Measurements from ENCODE around the gene TNF. TPM values are rescaled to one million over a fixed set of nuclear protein-coding genes. Genes with fewer than 3 reads are reported as not detected.

The TNF gene
- total RNA-seq, 1 donor from 2014 or later: not detected

GRCh38 chr6:31572041-31572911 lies 3.1 kb upstream of the TNF start, which contains the start of gene LTA:
LTA (plus strand) TSS chr6:31572289; CDS start chr6:31572743, 454 bp downstream.
- H3K4me3 ChIP-seq: no peak within 1 kb of the TSS

DNA sequence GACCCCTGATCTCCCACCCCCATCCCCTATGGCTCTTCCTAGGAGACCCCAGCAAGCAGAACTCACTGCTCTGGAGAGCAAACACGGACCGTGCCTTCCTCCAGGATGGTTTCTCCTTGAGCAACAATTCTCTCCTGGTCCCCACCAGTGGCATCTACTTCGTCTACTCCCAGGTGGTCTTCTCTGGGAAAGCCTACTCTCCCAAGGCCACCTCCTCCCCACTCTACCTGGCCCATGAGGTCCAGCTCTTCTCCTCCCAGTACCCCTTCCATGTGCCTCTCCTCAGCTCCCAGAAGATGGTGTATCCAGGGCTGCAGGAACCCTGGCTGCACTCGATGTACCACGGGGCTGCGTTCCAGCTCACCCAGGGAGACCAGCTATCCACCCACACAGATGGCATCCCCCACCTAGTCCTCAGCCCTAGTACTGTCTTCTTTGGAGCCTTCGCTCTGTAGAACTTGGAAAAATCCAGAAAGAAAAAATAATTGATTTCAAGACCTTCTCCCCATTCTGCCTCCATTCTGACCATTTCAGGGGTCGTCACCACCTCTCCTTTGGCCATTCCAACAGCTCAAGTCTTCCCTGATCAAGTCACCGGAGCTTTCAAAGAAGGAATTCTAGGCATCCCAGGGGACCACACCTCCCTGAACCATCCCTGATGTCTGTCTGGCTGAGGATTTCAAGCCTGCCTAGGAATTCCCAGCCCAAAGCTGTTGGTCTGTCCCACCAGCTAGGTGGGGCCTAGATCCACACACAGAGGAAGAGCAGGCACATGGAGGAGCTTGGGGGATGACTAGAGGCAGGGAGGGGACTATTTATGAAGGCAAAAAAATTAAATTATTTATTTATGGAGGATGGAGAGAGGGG lies 1.9 kb upstream of the TNF start:
- Histone ChIP-seq H3K27me3 (no peaks in the 10 kb centered on the region), H3K9me3 (no peaks in the 10 kb centered on the region), H3K36me3 (no peaks in the 10 kb centered on the region), H3K27ac (no peak overlapping the region), H3K4me1 (no peaks in the 10 kb centered on the region), H3K4me3 (no peak overlapping the region)
- no peak for DNase-seq (ENCODE audit: extremely low spot score in 2 of 2)
- TF ChIP-seq POLR2AphosphoS5 (IDR thresholded peaks at IDR 0.05; ENCODE audit: insufficient read depth in 1 of 2, low read depth in 1 of 2): no peak
- TF ChIP-seq, protein P1, sequence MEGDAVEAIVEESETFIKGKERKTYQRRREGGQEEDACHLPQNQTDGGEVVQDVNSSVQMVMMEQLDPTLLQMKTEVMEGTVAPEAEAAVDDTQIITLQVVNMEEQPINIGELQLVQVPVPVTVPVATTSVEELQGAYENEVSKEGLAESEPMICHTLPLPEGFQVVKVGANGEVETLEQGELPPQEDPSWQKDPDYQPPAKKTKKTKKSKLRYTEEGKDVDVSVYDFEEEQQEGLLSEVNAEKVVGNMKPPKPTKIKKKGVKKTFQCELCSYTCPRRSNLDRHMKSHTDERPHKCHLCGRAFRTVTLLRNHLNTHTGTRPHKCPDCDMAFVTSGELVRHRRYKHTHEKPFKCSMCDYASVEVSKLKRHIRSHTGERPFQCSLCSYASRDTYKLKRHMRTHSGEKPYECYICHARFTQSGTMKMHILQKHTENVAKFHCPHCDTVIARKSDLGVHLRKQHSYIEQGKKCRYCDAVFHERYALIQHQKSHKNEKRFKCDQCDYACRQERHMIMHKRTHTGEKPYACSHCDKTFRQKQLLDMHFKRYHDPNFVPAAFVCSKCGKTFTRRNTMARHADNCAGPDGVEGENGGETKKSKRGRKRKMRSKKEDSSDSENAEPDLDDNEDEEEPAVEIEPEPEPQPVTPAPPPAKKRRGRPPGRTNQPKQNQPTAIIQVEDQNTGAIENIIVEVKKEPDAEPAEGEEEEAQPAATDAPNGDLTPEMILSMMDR (IDR thresholded peaks at IDR 0.05): no peak
- no peak for TF ChIP-seq POLR2A (IDR thresholded peaks at IDR 0.05)
- intact Hi-C loops (cut with DNase I): no loop called here

More at GRCh38 chr6:31572041-31572911, 3.1 kb upstream of the TNF start, which contains the start of gene LTA:
- Histone ChIP-seq H3K4me1 (no peaks in the 10 kb centered on the region), H3K9me3 (no peaks in the 10 kb centered on the region), H3K36me3 (no peaks in the 10 kb centered on the region), H3K27ac (no peak within 1 kb of the TSS), H3K27me3 (no peaks in the 10 kb centered on the region)
- TF ChIP-seq, protein P1 (IDR thresholded peaks at IDR 0.05): no peak
- TF ChIP-seq POLR2AphosphoS5 (IDR thresholded peaks at IDR 0.05; ENCODE audit: insufficient read depth in 1 of 2, low read depth in 1 of 2): no peak
- no peak for TF ChIP-seq POLR2A (IDR thresholded peaks at IDR 0.05)
- intact Hi-C loops (cut with DNase I): no loop called here
- DNase-seq (ENCODE audit: extremely low spot score in 2 of 2): no peak

- intact Hi-C loops (cut with DNase I): no loop called here
- Histone ChIP-seq H3K27me3 (no peaks in the 10 kb centered on the region), H3K27ac (no peak overlapping the region), H3K4me3 (no peak overlapping the region), H3K36me3 (no peaks in the 10 kb centered on the region), H3K9me3 (no peaks in the 10 kb centered on the region), H3K4me1 (no peaks in the 10 kb centered on the region)
- TF ChIP-seq, protein P1 (IDR thresholded peaks at IDR 0.05): no peak
- no peak for TF ChIP-seq POLR2A (IDR thresholded peaks at IDR 0.05)
- no peak for TF ChIP-seq POLR2AphosphoS5 (IDR thresholded peaks at IDR 0.05; ENCODE audit: insufficient read depth in 1 of 2, low read depth in 1 of 2)
- DNase-seq (ENCODE audit: extremely low spot score in 2 of 2): no peak
Observed at GRCh38 chr6:31574106-31575061, 981 bp upstream of the TNF start.

- Histone ChIP-seq H3K27me3 (no peaks in the 10 kb centered on the region), H3K4me3 (peak overlapping the region; percentile 28 to 33), H3K36me3 (no peaks in the 10 kb centered on the region), H3K9me3 (no peaks in the 10 kb centered on the region), H3K4me1 (peaks cover 5% of the 10 kb centered on the region), H3K27ac (peak overlapping the region; percentile 9)
- intact Hi-C loops (cut with DNase I): no loop called here
- TF ChIP-seq POLR2AphosphoS5 (IDR thresholded peaks at IDR 0.05; ENCODE audit: insufficient read depth in 1 of 2, low read depth in 1 of 2) (no peak), POLR2A (IDR thresholded peaks at IDR 0.05) (no peak)
- TF ChIP-seq, protein P1 (IDR thresholded peaks at IDR 0.05): no peak
- no peak for DNase-seq (ENCODE audit: extremely low spot score in 2 of 2)
Observed at GRCh38 chr6:31575952-31576685, 754 bp downstream of the TNF start.
